Ishikawa (cell line): ENCODE measurements around the gene SEMA6D.

Experiments used
- CEBPB ChIP-seq: IDR thresholded peaks from 2 replicates; pipeline ENCODE4 v1.6.1; 2012
- CREB1 ChIP-seq: IDR thresholded peaks from 2 replicates; pipeline ENCODE4 v1.6.1; 2012; ENCODE audit warnings: low read depth
- EGR1 ChIP-seq: IDR thresholded peaks from 2 replicates; pipeline ENCODE4 v1.6.1; 2012
- EP300 ChIP-seq: IDR thresholded peaks from 2 replicates; pipeline ENCODE4 v1.6.1; 2012; ENCODE audit warnings: borderline replicate concordance
- FOXM1 ChIP-seq: IDR thresholded peaks from 2 replicates; pipeline ENCODE4 v1.6.1; 2012; ENCODE audit warnings: low read depth, borderline replicate concordance
- MAX ChIP-seq: IDR thresholded peaks from 2 replicates; pipeline ENCODE4 v1.6.1; 2012
- NFIC ChIP-seq: IDR thresholded peaks from 2 replicates; pipeline ENCODE4 v1.6.1; 2012
- RAD21 ChIP-seq: IDR thresholded peaks from 2 replicates; pipeline ENCODE4 v1.6.1; 2012; ENCODE audit warnings: low read depth
- TAF1 ChIP-seq: IDR thresholded peaks from 2 replicates; pipeline ENCODE4 v1.6.1; 2012; ENCODE audit warnings: low read depth, mild to moderate bottlenecking
- TCF12 ChIP-seq: IDR thresholded peaks from 2 replicates; pipeline ENCODE4 v1.6.1; 2012; ENCODE audit warnings: low read depth
- TEAD4 ChIP-seq: IDR thresholded peaks from 2 replicates; pipeline ENCODE4 v1.6.1; 2012
- YY1 ChIP-seq: IDR thresholded peaks from 2 replicates; pipeline ENCODE4 v1.6.1; 2012; ENCODE audit warnings: low read depth
- ZBTB7A ChIP-seq: IDR thresholded peaks from 2 replicates; pipeline ENCODE4 v1.6.1; 2012; ENCODE audit warnings: low read depth
- TF ChIP-seq, protein P1 (sequence below): IDR thresholded peaks from 2 replicates; pipeline ENCODE4 v1.6.1; 2012
- TF ChIP-seq, protein P2 (sequence below): IDR thresholded peaks from 2 replicates; pipeline ENCODE4 v1.6.1; 2012; ENCODE audit warnings: low read depth, mild to moderate bottlenecking

SEMA6D gene

GRCh38 chr15:47773143-47773542, 55.8 kb downstream of the SEMA6D start:
- TF ChIP-seq CEBPB (no peak), FOXM1 (no peak), EP300 (no peak), RAD21 (no peak), TEAD4 (no peak), TCF12 (no peak), NFIC (no peak), CREB1 (no peak), YY1 (no peak), EGR1 (no peak), ZBTB7A (no peak), MAX (no peak), TAF1 (no peak)
- TF ChIP-seq, protein P1, sequence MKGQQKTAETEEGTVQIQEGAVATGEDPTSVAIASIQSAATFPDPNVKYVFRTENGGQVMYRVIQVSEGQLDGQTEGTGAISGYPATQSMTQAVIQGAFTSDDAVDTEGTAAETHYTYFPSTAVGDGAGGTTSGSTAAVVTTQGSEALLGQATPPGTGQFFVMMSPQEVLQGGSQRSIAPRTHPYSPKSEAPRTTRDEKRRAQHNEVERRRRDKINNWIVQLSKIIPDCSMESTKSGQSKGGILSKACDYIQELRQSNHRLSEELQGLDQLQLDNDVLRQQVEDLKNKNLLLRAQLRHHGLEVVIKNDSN, result no peak

DNA sequence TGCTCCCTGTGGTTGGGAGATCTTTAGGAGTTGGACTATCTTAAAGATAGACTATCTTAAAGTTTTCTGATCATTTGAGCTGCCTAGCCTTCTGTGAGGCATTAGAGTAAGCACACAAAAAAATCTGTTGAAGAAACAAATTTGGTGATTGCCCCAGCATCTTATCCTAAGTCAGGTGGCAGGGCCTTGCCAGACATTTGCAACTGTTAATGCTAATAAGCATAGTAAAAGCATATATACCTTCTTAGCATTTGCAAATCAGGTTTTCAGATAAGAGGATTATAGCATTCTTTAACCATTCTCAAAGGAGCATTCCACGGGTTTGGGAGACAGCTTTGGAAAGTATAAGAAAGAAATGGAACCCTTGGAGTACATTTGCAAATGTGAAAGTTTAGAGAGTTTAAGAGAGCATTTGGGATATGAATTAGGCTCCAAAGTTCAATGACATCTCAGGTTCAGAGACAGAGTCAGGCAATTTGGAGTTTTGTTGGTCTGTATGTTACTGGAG, 61.0 kb downstream of the SEMA6D start:
- TF ChIP-seq, protein P2, sequence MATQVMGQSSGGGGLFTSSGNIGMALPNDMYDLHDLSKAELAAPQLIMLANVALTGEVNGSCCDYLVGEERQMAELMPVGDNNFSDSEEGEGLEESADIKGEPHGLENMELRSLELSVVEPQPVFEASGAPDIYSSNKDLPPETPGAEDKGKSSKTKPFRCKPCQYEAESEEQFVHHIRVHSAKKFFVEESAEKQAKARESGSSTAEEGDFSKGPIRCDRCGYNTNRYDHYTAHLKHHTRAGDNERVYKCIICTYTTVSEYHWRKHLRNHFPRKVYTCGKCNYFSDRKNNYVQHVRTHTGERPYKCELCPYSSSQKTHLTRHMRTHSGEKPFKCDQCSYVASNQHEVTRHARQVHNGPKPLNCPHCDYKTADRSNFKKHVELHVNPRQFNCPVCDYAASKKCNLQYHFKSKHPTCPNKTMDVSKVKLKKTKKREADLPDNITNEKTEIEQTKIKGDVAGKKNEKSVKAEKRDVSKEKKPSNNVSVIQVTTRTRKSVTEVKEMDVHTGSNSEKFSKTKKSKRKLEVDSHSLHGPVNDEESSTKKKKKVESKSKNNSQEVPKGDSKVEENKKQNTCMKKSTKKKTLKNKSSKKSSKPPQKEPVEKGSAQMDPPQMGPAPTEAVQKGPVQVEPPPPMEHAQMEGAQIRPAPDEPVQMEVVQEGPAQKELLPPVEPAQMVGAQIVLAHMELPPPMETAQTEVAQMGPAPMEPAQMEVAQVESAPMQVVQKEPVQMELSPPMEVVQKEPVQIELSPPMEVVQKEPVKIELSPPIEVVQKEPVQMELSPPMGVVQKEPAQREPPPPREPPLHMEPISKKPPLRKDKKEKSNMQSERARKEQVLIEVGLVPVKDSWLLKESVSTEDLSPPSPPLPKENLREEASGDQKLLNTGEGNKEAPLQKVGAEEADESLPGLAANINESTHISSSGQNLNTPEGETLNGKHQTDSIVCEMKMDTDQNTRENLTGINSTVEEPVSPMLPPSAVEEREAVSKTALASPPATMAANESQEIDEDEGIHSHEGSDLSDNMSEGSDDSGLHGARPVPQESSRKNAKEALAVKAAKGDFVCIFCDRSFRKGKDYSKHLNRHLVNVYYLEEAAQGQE, result no peak
- TF ChIP-seq ZBTB7A, result no peak
- no peak for TF ChIP-seq EGR1
- no peak for TF ChIP-seq TCF12
- no peak for TF ChIP-seq YY1
- no peak for TF ChIP-seq FOXM1
- TF ChIP-seq NFIC, result no peak
- TF ChIP-seq, protein P1, result no peak
- no peak for TF ChIP-seq TEAD4
- TF ChIP-seq CREB1, result no peak
- TF ChIP-seq RAD21, result no peak
- no peak for TF ChIP-seq EP300

GRCh38 chr15:47780971-47781370, 63.7 kb downstream of the SEMA6D start:
- TF ChIP-seq, protein P2, result no peak
- TF ChIP-seq EP300, result no peak
- no peak for TF ChIP-seq NFIC
- TF ChIP-seq TAF1, result no peak
- no peak for TF ChIP-seq FOXM1
- TF ChIP-seq TEAD4, result no peak
- no peak for TF ChIP-seq EGR1
- TF ChIP-seq, protein P1, result no peak

DNA sequence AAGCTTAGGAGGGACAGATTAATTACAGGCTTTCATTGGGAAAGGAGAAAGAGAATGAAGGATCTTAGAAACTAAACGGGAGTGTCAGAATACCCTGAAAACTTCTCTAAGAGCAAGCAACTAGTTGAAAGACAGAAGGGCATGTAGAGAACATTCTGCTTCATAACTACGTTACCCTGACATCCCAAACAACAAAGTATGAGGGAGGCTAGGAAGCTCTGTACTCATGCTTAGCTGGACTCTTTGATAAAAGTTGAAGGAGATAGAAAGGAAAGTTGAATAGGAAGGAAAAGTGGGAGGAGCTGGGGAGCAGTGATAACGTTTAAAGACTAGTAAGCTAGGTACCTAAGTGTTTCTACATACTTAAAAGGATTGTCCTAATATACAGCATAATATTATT, 64.2 kb downstream of the SEMA6D start:
- TF ChIP-seq RAD21, result no peak
- no peak for TF ChIP-seq EGR1

- TF ChIP-seq CREB1, result no peak
- no peak for TF ChIP-seq MAX
- TF ChIP-seq EGR1, result no peak
- no peak for TF ChIP-seq ZBTB7A
- no peak for TF ChIP-seq TAF1
- TF ChIP-seq, protein P1, result no peak
- TF ChIP-seq, protein P2, result no peak
- no peak for TF ChIP-seq TEAD4
- TF ChIP-seq EP300, result no peak
- no peak for TF ChIP-seq FOXM1
- TF ChIP-seq YY1, result no peak
Observed at GRCh38 chr15:47784820-47785219, 67.5 kb downstream of the SEMA6D start.
